SH-SY5Y (cell line): ENCODE results near the gene MRFAP1L1.

Experiments
- GATA2 ChIP-seq: IDR thresholded peaks from 2 replicates; pipeline ENCODE4 v1.6.1; 2011; ENCODE audit warnings: mild to moderate bottlenecking, low read depth, low read length
- GATA3 ChIP-seq: IDR thresholded peaks from 2 replicates; pipeline ENCODE4 v1.6.1; 2011; ENCODE audit warnings: low read depth, mild to moderate bottlenecking, low read length, moderate library complexity

DNA sequence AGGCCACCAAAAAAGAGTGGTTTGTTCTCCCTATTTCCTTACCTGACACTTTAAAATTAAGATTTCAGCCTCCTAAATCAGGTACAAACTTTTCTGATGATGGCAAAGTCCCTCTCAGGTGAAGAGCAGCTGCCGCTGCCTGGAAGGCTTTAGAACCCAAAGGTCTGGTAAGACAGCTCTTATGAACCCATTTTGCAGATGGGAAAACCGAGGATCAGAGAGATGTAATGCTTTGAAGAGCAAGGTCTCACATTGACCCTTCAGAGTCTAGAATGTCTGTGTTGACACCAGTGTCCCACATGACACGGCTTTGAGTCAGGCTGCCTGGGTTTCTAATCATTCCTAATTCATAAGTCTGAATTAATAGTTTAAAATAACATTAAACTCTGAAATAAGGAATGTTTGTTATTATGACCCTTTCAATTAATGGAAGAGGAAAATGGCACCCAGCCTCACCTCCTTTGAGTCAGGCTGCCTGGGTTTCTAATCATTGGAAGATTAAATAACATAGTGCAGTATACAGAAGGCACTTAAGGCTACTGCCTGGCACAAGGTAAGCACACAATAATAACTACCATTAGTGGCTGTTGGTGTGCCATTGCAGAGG lies 44.9 kb upstream of the MRFAP1L1 start:
- TF ChIP-seq GATA2: no peak
- TF ChIP-seq GATA3: no peak
